HG02870 (cell line): ENCODE data around the gene SOCS3.
"Not testable (repeated sequence)": the region's sequence is repeated elsewhere in the genome, so short reads cannot be mapped to it uniquely, and the experiment has no call there.

Experiments used
- ATAC-seq: cut with Tn5 transposase; IDR thresholded peaks from one replicate; pipeline ENCODE4 v1.9.1; 2021; ENCODE audit warnings: mild to moderate bottlenecking, moderate library complexity; ENCODE audit not compliant: unreplicated experiment

The SOCS3 gene

GRCh38 chr17:78313735-78314648 lies 45.9 kb downstream of the SOCS3 start:
- ATAC-seq: no peak

- ATAC-seq: not testable (repeated sequence)
Measured at GRCh38 chr17:78309659-78310255, 50.1 kb downstream of the SOCS3 start.

- ATAC-seq: no peak
Measured at GRCh38 chr17:78307887-78308638, 51.8 kb downstream of the SOCS3 start.

- ATAC-seq: no peak
Measured at GRCh38 chr17:78306913-78307312, 53.0 kb downstream of the SOCS3 start.
